Hematopoietic multipotent progenitor cell treated with erythropoietin and hydrocortisone succinate and interleukin-3 and kit ligand, for 4 days (in vitro differentiated cells): ENCODE results near the gene CSNK1D.

ENCODE experiments used
- DNase-seq: peaks from one replicate; pipeline ENCODE4 v3.0.0-alpha.2; 2015

The CSNK1D gene

DNA sequence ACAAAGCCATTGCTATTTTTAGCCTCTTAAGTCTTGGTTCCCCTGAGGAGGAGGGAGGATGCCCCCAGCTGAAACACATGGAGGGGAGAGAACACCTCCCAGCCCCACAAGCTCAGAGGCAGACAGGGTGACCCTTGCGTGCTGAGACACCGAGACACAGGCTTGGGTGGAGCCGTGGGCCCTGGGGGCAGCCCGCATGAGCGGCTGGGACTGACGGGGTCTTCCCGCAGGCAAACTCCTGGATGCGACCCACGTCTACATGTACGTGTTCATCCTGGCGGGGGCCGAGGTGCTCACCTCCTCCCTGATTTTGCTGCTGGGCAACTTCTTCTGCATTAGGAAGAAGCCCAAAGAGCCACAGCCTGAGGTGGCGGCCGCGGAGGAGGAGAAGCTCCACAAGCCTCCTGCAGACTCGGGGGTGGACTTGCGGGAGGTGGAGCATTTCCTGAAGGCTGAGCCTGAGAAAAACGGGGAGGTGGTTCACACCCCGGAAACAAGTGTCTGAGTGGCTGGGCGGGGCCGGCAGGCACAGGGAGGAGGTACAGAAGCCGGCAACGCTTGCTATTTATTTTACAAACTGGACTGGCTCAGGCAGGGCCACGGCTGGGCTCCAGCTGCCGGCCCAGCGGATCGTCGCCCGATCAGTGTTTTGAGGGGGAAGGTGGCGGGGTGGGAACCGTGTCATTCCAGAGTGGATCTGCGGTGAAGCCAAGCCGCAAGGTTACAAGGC is 34.9 kb downstream of the CSNK1D start:
- peak; percentile 93 for DNase-seq

DNA sequence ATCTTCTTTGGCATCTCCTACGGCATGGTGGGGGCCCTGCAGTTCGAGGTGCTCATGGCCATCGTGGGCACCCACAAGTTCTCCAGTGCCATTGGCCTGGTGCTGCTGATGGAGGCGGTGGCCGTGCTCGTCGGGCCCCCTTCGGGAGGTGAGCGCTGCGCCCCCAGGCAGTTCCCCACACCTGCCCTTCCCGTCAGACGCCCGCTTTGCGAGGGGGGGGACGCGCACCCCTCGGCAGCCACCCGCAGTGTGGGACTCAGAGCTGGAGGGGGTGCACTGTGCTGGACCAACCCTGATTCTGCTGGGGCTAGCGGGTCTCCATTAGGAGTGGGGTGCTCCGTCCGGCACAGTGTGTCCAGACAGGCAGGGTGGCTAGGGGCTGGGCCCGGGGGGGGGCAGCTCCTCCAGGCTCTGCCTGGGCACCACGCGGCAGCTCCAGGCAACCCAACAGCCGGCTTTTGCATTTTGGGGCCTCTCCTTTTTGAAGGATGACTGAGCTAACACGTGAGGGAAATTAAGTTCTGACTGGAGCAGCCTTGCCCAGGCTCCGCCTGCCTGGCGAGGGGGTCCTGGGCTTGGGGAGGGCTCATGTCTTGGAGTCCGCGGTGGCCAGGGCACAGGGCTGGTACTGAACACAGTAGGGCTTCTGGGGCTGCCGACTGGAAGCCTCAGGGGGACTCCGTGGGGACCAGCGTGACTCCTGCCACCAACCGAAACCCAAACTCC is 35.6 kb downstream of the CSNK1D start:
- no peak for DNase-seq

GRCh38 chr17:82237083-82237745 is 36.3 kb downstream of the CSNK1D start:
- no peak for DNase-seq

DNA sequence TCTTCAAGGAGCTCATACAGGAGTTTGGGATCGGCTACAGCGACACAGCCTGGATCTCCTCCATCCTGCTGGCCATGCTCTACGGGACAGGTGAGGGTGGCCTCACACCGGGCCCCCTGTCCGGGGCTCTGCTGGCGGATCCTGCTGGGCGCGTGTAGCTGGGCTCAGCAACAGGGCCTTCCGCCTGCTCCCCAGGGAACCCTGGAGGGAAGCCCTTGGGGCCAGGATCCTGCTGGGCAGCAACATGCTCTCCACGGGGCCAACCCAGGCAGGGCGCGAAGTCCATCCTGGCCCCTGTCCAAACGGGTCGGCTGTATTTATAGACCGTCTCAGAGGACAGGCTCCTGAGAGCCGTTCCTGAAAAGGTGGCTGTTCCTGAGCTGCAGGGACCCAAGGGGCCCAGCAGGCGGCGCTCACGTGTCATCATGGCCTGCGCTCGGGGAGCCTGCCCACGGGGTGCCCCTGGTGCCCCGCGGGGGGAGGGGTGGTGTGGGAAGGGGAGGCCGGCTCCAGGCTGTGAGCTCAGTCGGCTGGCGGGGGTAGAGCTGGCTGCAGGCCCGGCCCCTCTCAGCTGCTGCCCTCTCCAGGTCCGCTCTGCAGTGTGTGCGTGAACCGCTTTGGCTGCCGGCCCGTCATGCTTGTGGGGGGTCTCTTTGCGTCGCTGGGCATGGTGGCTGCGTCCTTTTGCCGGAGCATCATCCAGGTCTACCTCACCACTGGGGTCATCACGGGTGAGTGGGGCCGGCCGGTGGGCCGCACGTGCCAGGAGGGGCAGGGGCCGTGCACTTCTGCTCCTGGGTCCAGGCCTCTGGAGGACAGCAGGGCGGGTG is 37.1 kb downstream of the CSNK1D start:
- DNase-seq = peak; percentile 82

DNA sequence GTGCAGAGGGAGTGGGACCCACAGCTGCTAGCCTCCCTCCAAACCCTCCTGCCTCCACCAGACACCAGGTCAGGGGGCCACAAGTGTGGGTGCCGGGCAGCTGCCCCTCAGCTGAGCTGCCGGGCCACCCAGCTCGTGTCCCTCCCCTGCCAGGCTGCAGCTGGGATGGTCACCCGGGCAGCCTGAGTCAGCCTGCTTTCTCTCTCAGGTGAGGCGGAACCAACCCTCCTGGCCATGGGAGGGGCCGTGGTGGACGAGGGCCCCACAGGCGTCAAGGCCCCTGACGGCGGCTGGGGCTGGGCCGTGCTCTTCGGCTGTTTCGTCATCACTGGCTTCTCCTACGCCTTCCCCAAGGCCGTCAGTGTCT is 37.7 kb downstream of the CSNK1D start:
- no peak for DNase-seq

GRCh38 chr17:82235056-82235774 is 38.3 kb downstream of the CSNK1D start:
- DNase-seq = no peak

GRCh38 chr17:82234211-82235055 is 39.1 kb downstream of the CSNK1D start:
- no peak for DNase-seq

- no peak for DNase-seq
Measured at GRCh38 chr17:82232876-82233785, 40.4 kb downstream of the CSNK1D start.

GRCh38 chr17:82232322-82232820 is 41.1 kb downstream of the CSNK1D start:
- DNase-seq = no peak

DNA sequence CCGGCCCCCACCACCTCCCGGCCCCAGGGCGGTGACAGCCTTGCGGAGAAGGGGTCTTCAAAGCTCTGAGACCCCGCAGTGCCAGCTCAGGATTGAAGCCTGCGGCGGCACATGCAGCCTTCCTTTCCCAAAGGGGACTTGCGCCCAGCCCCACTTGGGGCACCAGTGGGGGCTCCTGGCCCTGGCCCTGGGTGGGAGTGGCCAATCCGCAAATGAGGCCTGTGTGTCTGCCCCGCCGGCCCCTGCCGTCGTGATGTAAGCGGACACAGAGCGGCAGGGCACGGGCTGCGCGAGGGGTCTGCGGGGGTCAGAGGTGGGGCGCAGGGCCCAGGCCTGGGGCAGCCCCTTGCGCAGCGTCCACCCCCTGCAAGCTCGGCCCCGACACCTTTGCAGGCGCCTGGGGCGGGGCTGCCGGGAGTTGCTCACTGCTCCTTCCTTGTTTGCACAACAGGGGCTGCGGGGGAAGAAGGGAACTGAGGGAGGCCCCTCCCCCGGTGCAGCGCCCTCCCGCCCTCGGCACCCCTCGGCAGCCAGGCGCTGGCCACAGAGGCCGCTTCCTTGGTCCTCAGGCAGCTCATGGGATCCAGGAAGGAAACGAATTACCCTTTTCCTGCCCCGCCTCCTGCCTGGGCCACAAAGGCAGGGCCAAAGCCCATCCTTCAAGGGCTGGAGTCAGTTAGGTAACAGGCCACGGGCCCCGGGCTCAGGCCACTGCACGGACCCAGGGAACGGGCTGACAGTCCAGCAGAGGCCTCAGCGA is 41.8 kb downstream of the CSNK1D start:
- peak; percentile 87 for DNase-seq

DNA sequence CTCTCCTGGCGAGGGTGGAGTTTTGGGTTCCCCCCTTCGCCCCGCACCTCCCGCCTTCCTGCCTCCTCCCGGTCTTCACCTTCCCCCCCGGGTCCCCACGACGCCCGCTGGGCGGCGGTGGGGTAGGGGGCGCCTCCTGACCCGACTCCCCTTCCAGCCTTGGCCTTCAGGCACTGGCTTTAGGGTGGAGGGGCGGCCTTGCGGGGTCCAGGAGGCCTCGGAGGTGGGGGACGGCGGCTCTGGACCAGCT is 42.3 kb downstream of the CSNK1D start:
- no peak for DNase-seq

DNA sequence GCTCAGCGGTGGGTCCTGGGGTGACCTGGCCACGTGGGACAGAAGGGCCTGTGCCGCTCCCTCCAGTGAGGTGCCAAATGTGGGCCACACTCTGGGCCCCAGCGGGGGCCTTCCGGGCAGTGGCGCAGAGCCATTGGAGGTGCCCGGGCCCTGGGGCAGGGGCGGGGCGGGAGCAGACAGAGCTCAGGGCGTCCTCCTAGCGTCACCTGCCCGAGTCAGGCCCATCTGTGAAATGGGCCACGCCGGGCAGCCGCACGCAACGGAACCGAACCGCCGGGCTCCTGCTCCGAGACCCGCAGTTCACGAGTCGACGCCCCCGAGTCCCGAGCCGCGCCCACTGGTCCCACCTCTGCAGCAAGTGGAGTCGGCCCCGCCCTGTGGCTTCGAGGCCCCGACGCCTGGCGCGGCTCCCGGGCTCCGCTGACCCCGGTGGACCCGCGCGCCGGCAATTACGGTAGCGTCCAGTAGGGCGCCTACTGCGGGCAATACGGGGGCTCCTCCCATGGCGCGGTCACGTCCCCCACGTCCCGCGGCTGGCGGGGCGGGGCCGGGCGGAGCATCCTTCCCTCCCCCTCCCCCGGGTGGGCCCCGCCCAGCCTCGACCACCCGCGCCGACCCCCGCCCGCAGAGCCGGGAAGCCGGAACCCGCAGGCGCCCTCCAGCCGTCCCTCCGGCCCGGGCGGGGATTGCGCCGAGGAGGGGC is 42.7 kb downstream of the CSNK1D start:
- peak; percentile 92 for DNase-seq

DNA sequence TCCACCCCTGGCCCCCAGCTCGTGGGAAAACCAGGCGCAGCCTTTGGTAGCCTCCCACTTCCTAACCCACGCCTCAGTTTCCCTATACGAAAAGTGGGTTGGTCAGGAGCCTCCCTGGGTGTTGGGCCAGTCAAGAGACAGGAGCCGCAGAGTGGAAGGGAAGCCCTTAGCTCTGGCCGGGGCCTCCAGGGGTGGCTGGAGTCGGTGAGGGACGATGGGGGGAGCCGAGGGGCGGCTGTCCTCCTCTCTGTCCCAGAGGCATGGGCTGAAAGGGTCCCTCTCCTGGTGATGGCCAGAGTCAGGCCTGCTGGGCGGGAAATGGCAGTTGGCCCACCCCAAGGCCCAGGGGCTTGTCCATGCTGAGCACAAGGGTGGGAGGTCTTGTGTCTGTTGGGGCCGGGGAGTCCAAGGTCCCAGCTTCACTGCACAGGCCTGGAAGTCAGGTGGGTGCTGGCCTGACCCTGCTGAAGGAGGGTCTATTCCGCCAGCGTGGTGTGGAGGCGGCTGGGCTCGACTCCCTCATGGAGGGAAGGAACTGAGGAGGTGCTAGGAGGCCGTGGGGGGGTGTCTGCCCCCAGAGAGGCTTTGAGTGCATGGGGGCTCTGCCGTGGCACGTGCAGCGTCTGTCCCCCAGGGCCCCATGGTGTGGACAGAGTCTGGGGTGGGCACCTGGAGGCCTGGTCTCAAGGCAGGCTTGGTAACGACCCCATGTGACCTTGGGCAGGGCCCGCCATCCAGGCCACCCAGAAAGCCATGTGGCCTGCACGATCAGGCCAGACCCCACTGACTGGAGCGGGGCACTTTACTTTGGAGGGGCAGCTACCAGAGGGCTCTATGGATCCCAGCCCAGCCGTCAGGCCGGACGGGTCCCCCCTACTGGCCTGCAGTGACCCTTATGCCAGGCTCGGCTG is 43.5 kb downstream of the CSNK1D start:
- no peak for DNase-seq

GRCh38 chr17:82228842-82229697 is 44.4 kb downstream of the CSNK1D start, which contains the start of gene SLC16A3:
TSS of gene SLC16A3 (plus strand) at chr17:82229042. CDS start at chr17:82236009, 6,967 bp downstream.
- peak; percentile 85 for DNase-seq

DNA sequence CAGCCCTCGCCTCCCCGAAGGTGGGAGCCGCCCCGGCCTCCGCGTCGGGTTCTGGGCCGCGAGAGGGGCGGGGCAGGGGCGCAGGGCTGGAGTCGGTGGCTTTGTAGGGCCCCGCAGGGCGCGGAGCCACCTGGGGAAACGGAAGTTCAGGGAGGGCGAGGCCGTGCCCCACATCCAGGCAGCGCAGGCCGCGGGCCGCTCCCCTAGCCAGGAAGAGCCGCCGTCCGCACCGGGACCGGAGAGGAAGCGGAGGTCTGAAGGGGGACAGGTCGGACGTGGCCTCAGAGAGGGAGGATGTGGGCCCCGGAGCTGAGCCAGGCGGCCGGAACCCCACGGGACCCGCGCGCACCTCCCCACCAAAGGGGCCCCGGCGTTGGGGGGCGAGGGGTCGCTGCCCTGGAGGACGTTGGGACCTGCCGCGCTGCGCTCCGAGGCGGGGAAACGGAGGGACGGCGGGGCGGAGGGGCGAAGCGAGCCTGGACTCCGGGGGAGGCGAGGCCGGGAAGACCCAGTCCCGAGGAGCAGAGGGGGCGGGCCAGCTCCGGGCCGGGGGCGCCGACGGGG is 45.1 kb downstream of the CSNK1D start:
- DNase-seq = peak; percentile 80

- no peak for DNase-seq
Measured at GRCh38 chr17:82227629-82228277, 45.7 kb downstream of the CSNK1D start.
